ENCODE results near the gene SLC5A2.
"Not testable (repeated sequence)": the region's sequence is repeated elsewhere in the genome, so short reads cannot be mapped to it uniquely, and the experiment has no call there.

The SLC5A2 gene

GRCh38 chr16:31477220-31478216, 5.4 kb upstream of the SLC5A2 start:
- no peak for DNase-seq

- DNase-seq = no peak
Observed at GRCh38 chr16:31478956-31479355, 4.0 kb upstream of the SLC5A2 start.

- no peak for DNase-seq
Observed at GRCh38 chr16:31479751-31480150, 3.2 kb upstream of the SLC5A2 start.

GRCh38 chr16:31480851-31481536, 1.9 kb upstream of the SLC5A2 start:
- DNase-seq = no peak

GRCh38 chr16:31484048-31484447, 1.1 kb downstream of the SLC5A2 start:
- DNase-seq = not testable (repeated sequence)

GRCh38 chr16:31484491-31485171, 1.7 kb downstream of the SLC5A2 start:
- no peak for DNase-seq

- DNase-seq = no peak
Observed at GRCh38 chr16:31485571-31485970, 2.6 kb downstream of the SLC5A2 start.

- no peak for DNase-seq
Observed at GRCh38 chr16:31486045-31486444, 3.1 kb downstream of the SLC5A2 start.

GRCh38 chr16:31487071-31487719, 4.3 kb downstream of the SLC5A2 start:
- DNase-seq = no peak

- no peak for DNase-seq
Observed at GRCh38 chr16:31487720-31488467, 5.0 kb downstream of the SLC5A2 start.

- DNase-seq = no peak
Observed at GRCh38 chr16:31488468-31489297, 5.8 kb downstream of the SLC5A2 start.

- DNase-seq = no peak
Observed at GRCh38 chr16:31489298-31489564, 6.3 kb downstream of the SLC5A2 start.

GRCh38 chr16:31489616-31490584, 7.0 kb downstream of the SLC5A2 start:
- DNase-seq = no peak

GRCh38 chr16:31491778-31492418, 9.0 kb downstream of the SLC5A2 start:
- DNase-seq = no peak

- no peak for DNase-seq
Observed at GRCh38 chr16:31493506-31494125, 10.7 kb downstream of the SLC5A2 start.

GRCh38 chr16:31496670-31497069, 13.7 kb downstream of the SLC5A2 start:
- no peak for DNase-seq

GRCh38 chr16:31498493-31498892, 15.6 kb downstream of the SLC5A2 start:
- no peak for DNase-seq

- DNase-seq = no peak
Observed at GRCh38 chr16:31499928-31500327, 17.0 kb downstream of the SLC5A2 start.
